ENCODE data around the gene SOD2.

DNA sequence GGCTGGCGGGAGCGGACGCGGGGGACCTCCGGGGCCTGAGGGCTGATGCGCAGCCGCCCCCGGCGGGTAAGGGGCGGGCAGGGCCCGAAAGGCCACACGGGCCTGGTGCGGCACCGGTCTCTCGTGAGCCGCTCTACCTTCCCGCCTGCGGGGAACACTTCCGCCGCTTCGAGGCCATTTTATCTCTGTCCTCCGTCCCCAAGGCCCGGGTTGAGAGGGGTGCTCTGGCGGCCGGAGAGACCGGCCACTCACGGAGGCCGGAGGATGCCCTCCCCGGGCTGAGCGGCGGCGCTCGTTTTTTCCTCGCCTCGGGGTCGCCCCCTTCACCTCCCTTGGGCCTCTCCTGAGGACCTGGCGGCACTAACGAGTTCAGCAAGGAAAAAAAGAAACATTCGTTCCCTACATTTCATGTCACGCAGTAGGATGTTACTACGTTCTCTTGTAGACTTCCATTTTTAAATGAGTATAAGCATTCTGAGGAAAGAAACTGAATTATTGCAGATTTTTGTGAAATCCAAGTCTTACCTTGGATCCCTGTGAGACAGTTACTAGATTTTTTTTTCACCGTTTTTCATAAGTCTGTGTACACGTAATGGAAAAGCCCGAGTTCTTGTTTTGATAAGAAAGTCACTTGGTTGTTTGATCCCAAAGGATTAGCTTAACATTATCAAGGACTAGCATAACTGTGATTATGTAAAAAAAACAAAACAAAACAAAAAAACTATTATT is 34.8 kb upstream of the SOD2 start:
- TF ChIP-seq, protein P1, sequence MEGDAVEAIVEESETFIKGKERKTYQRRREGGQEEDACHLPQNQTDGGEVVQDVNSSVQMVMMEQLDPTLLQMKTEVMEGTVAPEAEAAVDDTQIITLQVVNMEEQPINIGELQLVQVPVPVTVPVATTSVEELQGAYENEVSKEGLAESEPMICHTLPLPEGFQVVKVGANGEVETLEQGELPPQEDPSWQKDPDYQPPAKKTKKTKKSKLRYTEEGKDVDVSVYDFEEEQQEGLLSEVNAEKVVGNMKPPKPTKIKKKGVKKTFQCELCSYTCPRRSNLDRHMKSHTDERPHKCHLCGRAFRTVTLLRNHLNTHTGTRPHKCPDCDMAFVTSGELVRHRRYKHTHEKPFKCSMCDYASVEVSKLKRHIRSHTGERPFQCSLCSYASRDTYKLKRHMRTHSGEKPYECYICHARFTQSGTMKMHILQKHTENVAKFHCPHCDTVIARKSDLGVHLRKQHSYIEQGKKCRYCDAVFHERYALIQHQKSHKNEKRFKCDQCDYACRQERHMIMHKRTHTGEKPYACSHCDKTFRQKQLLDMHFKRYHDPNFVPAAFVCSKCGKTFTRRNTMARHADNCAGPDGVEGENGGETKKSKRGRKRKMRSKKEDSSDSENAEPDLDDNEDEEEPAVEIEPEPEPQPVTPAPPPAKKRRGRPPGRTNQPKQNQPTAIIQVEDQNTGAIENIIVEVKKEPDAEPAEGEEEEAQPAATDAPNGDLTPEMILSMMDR (conservative IDR thresholded peaks at IDR 0.05 in 1 of 2, IDR thresholded peaks at IDR 0.05 in 1 of 2; ENCODE audit: low read depth in 1 of 2, low read length in 2 of 2): no peak
- no peak for TF ChIP-seq EZH2 (IDR thresholded peaks at IDR 0.05; ENCODE audit: low read length, missing control alignments)
